HepG2 (cell line): ENCODE data around the gene SEMA7A. TPM values are rescaled to one million over a fixed set of nuclear protein-coding genes. Genes with fewer than 3 reads are reported as not detected.
A peak's percentile ranks its signal among the peaks of the same experiment; 100 is the strongest.

Experiments
- AHR ChIP-seq: IDR thresholded peaks from 2 replicates; pipeline ENCODE4 v1.6.1; 2018; ENCODE audit warnings: missing genetic modification reagents, missing compliant biosample characterization
- BCL6 ChIP-seq: IDR thresholded peaks from 2 replicates; pipeline ENCODE4 v1.6.1; 2016; ENCODE audit warnings: missing genetic modification reagents, missing compliant biosample characterization
- NFE2L1 ChIP-seq: sonication (generic); formaldehyde crosslinking; IDR thresholded peaks from 2 replicates; pipeline ENCODE4 v1.4.0; 2020; ENCODE audit warnings: missing genetic modification reagents, mild to moderate bottlenecking, borderline replicate concordance
- NR2F1 ChIP-seq, 2 experiments: fragments of 450-650 bp in 1 of 2; formaldehyde crosslinking in 1 of 2; IDR thresholded peaks; 2 replicates each; pipeline versions ENCODE4 v1.5.0 to v1.6.1; 2016 to 2020; ENCODE audit warnings: mild to moderate bottlenecking in 1 of 2, missing compliant biosample characterization in 1 of 2, missing genetic modification reagents in 1 of 2, moderate library complexity in 1 of 2
- THAP9 ChIP-seq: sonication (generic); formaldehyde crosslinking; IDR thresholded peaks from 2 replicates; pipeline ENCODE4; 2020; ENCODE audit warnings: missing genetic modification reagents, mild to moderate bottlenecking, borderline replicate concordance
- TIGD3 ChIP-seq: sonication (generic); formaldehyde crosslinking; IDR thresholded peaks from 2 replicates; pipeline ENCODE4 v1.5.1; 2020; ENCODE audit warnings: mild to moderate bottlenecking, missing genetic modification reagents, borderline replicate concordance
- ZBTB40 ChIP-seq, 2 experiments: fragments of 450-650 bp in 1 of 2; sonication (generic) in 1 of 2; formaldehyde crosslinking in 1 of 2; IDR thresholded peaks; 2 replicates each; pipeline versions ENCODE4 v1.6.1 to v1.8.0; 2016 to 2022; ENCODE audit warnings: antibody characterized with exemption in 1 of 2, mild to moderate bottlenecking in 1 of 2, missing genetic modification reagents in 1 of 2
- ZHX1 ChIP-seq: sonication (generic); formaldehyde crosslinking; IDR thresholded peaks from 2 replicates; pipeline ENCODE4 v1.8.1; 2022; ENCODE audit warnings: low read depth, mild to moderate bottlenecking, missing genetic modification reagents
- ZNF451 ChIP-seq: sonication (generic); formaldehyde crosslinking; IDR thresholded peaks from 2 replicates; pipeline ENCODE4 v1.5.0; 2020; ENCODE audit warnings: mild to moderate bottlenecking, missing genetic modification reagents
- ZNF672 ChIP-seq: sonication (generic); formaldehyde crosslinking; IDR thresholded peaks from 2 replicates; pipeline ENCODE4 v1.8.1; 2022; ENCODE audit warnings: missing genetic modification reagents
- polyA plus RNA-seq, 8 experiments: library from polyadenylated mRNA; depleted of rRNA in 3 of 8; stranded (reverse) in 7 of 8; unstranded in 1 of 8; fragments of >200 nt; fragmentation: Illumina TruSeq in 4 of 8; extraction: Trizol in 4 of 8; gene quantifications; 2 replicates each; pipeline versions ENCODE4 v1.2.1 to v1.2.3, GENCODE V29; 2011 to 2016; ENCODE audit warnings: low read depth in 4 of 8, missing spikeins in 1 of 8, mixed read lengths in 1 of 8; ENCODE audit not compliant: insufficient read depth in 1 of 8
- total RNA-seq, 5 experiments: library from RNA; depleted of rRNA; stranded (reverse); fragments of >200 nt; fragmentation: Illumina TruSeq; extraction: Trizol; gene quantifications; 2 replicates each; pipeline ENCODE4 v1.2.3, GENCODE V29; 2016; ENCODE audit warnings: low read depth in 1 of 5

SEMA7A gene
- total and polyA plus RNA-seq, 2 of the 13 experiments (the other 11 are each of a cell fraction or from before 2014, with no cell fraction given): 9.0 to 15.8 TPM

- TF ChIP-seq ZBTB40 (IDR thresholded peaks at IDR 0.05) (no peak), ZBTB40 (CRISPR knock-in tag; IDR thresholded peaks at IDR 0.05) (no peak), BCL6 (peak; percentile 75), TIGD3 (CRISPR knock-in tag) (no peak), ZNF672 (CRISPR knock-in tag) (no peak), NR2F1 (CRISPR knock-in tag; IDR thresholded peaks at IDR 0.05) (peak in 1 of 2 experiments; percentile 4; a peak in 1 of 4 replicates), NFE2L1 (CRISPR knock-in tag) (no peak), AHR (0 out of 2 replicates have a peak, but pooled peaks have one; percentile 65), ZNF451 (CRISPR knock-in tag) (0 out of 2 replicates have a peak, but pooled peaks have one; percentile 30), THAP9 (CRISPR knock-in tag) (peak; percentile 56; the same call in 1 of the 2 replicates), ZHX1 (CRISPR knock-in tag) (peak; percentile 64; the same call in 1 of the 2 replicates)
These were observed 67.9 kb downstream of the SEMA7A start (continued) for GRCh38 chr15:74365598-74366445.
